Osteoblast (primary cell): Measurements from ENCODE around the gene TCF12. TPM values are rescaled to one million over a fixed set of nuclear protein-coding genes. Genes with fewer than 3 reads are reported as not detected.

Experiments
- DNase-seq: peaks from one replicate; pipeline ENCODE4 v3.0.0; 2011; ENCODE audit warnings: low spot score, mixed read lengths; ENCODE audit not compliant: insufficient read length; ENCODE audit errors: missing footprints
- H2AFZ ChIP-seq: 2 replicates; pipeline ENCODE4 v1.6.0; 2011; ENCODE audit warnings: mild to moderate bottlenecking, low read length
- H3K27ac ChIP-seq: 2 replicates; pipeline ENCODE4 v1.5.1; 2011; ENCODE audit warnings: mild to moderate bottlenecking, low read depth, low read length, moderate library complexity
- H3K27me3 ChIP-seq: 2 replicates; pipeline ENCODE4 v1.6.0; 2012; ENCODE audit warnings: mild to moderate bottlenecking, control low read depth, inconsistent platforms, low read length, moderate library complexity; ENCODE audit not compliant: insufficient read depth
- H3K36me3 ChIP-seq: 2 replicates; pipeline ENCODE4 v1.5.1; 2011; ENCODE audit warnings: mild to moderate bottlenecking, low read length, control low read depth, moderate library complexity; ENCODE audit not compliant: insufficient read depth
- H3K4me1 ChIP-seq: 2 replicates; pipeline ENCODE4 v1.5.1; 2011; ENCODE audit warnings: mild to moderate bottlenecking, low read length, control low read depth, moderate library complexity; ENCODE audit not compliant: insufficient read depth
- H3K4me2 ChIP-seq: 2 replicates; pipeline ENCODE4 v1.6.0; 2011; ENCODE audit warnings: mild to moderate bottlenecking, low read length; ENCODE audit not compliant: insufficient read depth
- H3K4me3 ChIP-seq: fragments of 200-600 bp; sonication (generic); 3 replicates; pipeline ENCODE4 v1.5.1; 2012; ENCODE audit warnings: mild to moderate bottlenecking, low read length, inconsistent platforms; ENCODE audit not compliant: insufficient read depth
- H3K79me2 ChIP-seq: 2 replicates; pipeline ENCODE4 v1.6.0; 2012; ENCODE audit warnings: mild to moderate bottlenecking, low read length, control low read depth, inconsistent platforms; ENCODE audit not compliant: insufficient read depth
- H3K9me3 ChIP-seq: 2 replicates; pipeline ENCODE4 v1.5.1; 2011; ENCODE audit warnings: low read depth, low read length, control low read depth
- H4K20me1 ChIP-seq: 2 replicates; pipeline ENCODE4 v1.6.0; 2012; ENCODE audit warnings: mild to moderate bottlenecking, low read length, control low read depth; ENCODE audit not compliant: insufficient read depth
- total RNA-seq: library from RNA; depleted of rRNA; stranded (reverse); fragments of >200 nt; gene quantifications from 2 replicates; pipeline ENCODE4 v1.2.3, GENCODE V29; 2012
- TF ChIP-seq, protein P1 (sequence below): IDR thresholded peaks from 2 replicates; pipeline ENCODE4 v1.5.1; 2011; ENCODE audit warnings: mild to moderate bottlenecking, low read depth, low read length, moderate library complexity; ENCODE audit errors: extremely low read depth

Gene TCF12
- total RNA-seq, 1 donor: 86.5 TPM

DNA sequence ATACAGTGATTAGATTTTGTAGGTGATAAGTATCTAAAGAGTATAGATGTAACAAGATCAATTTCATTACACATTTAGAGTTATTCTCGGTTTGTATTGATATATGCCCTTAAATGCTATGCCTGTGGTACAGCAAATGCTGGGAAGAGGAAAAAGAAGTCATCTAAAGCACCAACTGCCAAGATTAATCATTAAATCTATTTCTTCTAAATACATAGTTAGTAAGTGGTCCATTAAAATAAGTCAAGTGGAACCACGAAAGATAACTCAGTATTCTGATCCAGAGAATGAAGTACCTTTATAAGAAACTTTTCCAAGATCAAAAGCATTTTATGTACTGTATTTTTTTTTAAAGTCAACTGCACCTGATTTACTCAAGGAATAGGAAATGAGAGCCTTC, 315.7 kb downstream of the TCF12 start:
- DNase-seq: no peak
- Histone ChIP-seq H3K4me1 (peaks cover 7% of the 10 kb centered on the region), H4K20me1 (no peaks in the 10 kb centered on the region), H3K79me2 (peaks cover 5% of the 10 kb centered on the region), H3K27ac (no peak overlapping the region), H3K27me3 (no peaks in the 10 kb centered on the region), H3K36me3 (peaks cover 28% of the 10 kb centered on the region), H3K4me3 (no peak overlapping the region), H3K9me3 (no peaks in the 10 kb centered on the region), H2AFZ (no peak overlapping the region), H3K4me2 (no peak overlapping the region)
- TF ChIP-seq, protein P1, sequence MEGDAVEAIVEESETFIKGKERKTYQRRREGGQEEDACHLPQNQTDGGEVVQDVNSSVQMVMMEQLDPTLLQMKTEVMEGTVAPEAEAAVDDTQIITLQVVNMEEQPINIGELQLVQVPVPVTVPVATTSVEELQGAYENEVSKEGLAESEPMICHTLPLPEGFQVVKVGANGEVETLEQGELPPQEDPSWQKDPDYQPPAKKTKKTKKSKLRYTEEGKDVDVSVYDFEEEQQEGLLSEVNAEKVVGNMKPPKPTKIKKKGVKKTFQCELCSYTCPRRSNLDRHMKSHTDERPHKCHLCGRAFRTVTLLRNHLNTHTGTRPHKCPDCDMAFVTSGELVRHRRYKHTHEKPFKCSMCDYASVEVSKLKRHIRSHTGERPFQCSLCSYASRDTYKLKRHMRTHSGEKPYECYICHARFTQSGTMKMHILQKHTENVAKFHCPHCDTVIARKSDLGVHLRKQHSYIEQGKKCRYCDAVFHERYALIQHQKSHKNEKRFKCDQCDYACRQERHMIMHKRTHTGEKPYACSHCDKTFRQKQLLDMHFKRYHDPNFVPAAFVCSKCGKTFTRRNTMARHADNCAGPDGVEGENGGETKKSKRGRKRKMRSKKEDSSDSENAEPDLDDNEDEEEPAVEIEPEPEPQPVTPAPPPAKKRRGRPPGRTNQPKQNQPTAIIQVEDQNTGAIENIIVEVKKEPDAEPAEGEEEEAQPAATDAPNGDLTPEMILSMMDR: no peak

DNA sequence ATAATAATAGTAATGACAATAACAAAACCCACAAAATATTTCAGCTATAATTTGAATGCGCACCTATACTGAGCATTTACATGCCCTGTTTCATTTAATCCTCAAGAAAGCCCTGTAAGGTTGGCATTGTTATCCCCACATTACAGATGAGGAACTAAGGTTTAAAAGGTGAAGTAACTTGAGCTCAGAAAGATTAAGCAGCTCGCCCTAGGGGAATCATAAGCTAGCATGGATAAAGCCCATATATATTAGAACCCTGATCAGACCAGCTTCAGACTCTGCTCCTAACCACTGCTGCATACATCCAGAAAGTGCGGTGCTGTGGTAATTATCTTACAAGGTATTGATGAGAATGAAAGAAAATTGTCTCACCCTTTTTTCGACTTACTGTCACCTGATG, 316.7 kb downstream of the TCF12 start:
- H3K27me3 ChIP-seq: no peaks in the 10 kb centered on the region
- H3K27ac ChIP-seq: peak overlapping the region; percentile 27
- no peak overlapping the region for H2AFZ ChIP-seq
- TF ChIP-seq, protein P1: no peak
- peaks cover 7% of the 10 kb centered on the region for H3K4me1 ChIP-seq
- H3K36me3 ChIP-seq: peaks cover 28% of the 10 kb centered on the region
- H3K4me3 ChIP-seq: no peak overlapping the region
- H3K9me3 ChIP-seq: no peaks in the 10 kb centered on the region
- no peak for DNase-seq
- H3K4me2 ChIP-seq: no peak overlapping the region
- H3K79me2 ChIP-seq: no peaks in the 10 kb centered on the region
- H4K20me1 ChIP-seq: no peaks in the 10 kb centered on the region

DNA sequence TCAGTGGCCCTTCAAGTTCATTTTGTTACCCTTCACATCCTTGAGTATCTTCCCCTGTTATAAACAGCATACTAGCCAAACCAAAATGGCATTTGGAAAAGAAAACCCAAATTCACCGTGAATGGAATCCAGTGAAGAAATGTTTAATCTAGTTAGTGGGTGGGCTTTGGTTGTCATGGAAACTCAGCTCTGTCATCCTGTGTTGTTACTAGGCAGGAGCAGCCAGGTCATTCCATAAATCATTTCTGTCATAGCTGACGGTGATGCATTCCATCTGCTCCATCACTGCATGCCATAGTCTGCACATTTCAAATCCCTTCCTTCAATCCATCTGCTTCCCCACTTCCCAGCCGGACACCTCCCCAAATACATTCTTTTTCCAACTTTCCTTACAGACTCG, 317.4 kb downstream of the TCF12 start:
- no peaks in the 10 kb centered on the region for H3K79me2 ChIP-seq
- peaks cover 7% of the 10 kb centered on the region for H3K4me1 ChIP-seq
- no peak overlapping the region for H2AFZ ChIP-seq
- H3K9me3 ChIP-seq: no peaks in the 10 kb centered on the region
- H4K20me1 ChIP-seq: no peaks in the 10 kb centered on the region
- H3K4me3 ChIP-seq: no peak overlapping the region
- no peak for DNase-seq
- H3K4me2 ChIP-seq: no peak overlapping the region
- peaks cover 28% of the 10 kb centered on the region for H3K36me3 ChIP-seq
- no peaks in the 10 kb centered on the region for H3K27me3 ChIP-seq
- TF ChIP-seq, protein P1: no peak
- peak overlapping the region; percentile 27 for H3K27ac ChIP-seq

DNA sequence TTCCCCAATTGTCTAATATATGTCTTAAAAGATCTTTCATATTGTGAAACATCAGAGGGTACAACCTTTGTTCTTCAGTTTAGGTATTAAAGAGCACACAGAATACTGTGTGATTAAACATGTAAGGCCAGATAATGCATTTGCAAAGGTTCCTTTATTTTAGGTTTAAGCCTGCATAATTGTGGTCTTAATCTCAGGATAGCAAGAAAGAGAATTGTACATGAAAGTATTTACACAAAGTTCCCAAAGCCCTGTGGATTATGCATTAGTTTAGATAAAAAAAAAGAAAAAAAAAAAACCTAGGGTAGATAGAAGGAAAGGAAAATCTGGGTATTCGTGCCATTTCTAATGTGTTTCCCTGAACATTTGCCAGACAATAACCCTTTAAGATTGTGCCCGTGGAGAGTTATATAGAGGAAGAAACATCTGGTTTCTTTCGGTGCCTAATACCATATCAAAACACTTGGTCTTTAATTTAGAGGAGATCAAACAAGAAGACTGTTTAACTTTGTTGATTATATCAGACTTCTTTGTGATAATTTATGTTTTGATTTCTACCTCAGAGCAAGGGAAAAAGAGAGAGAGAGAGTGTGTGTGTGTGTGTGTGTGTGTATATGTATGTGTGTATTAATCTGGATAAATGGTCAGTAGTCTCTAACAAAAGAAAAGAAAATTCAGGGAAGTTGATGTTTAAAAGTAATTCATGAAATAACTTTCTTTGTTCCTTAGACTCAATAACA, 318.3 kb downstream of the TCF12 start:
- DNase-seq: no peak
- Histone ChIP-seq H3K4me2 (no peak overlapping the region), H4K20me1 (no peaks in the 10 kb centered on the region), H3K27me3 (no peaks in the 10 kb centered on the region), H3K4me3 (no peak overlapping the region), H2AFZ (no peak overlapping the region), H3K4me1 (peaks cover 7% of the 10 kb centered on the region), H3K79me2 (no peaks in the 10 kb centered on the region), H3K36me3 (peaks cover 28% of the 10 kb centered on the region), H3K27ac (no peak overlapping the region), H3K9me3 (no peaks in the 10 kb centered on the region)
- TF ChIP-seq, protein P1: no peak
